GF-D8 (cell line): ENCODE results near the gene ZSWIM6.
"Not testable (repeated sequence)": the region's sequence is repeated elsewhere in the genome, so short reads cannot be mapped to it uniquely, and the experiment has no call there.

Source experiments
- DNase-seq: peaks from one replicate; lab custom pipeline; 2025; lab: John Stamatoyannopoulos, UW

Gene ZSWIM6

GRCh38 chr5:61407706-61408270, 75.7 kb downstream of the ZSWIM6 start:
- DNase-seq = no peak

GRCh38 chr5:61408476-61409168, 76.6 kb downstream of the ZSWIM6 start:
- DNase-seq = peak; percentile 95

- DNase-seq = no peak
Measured at GRCh38 chr5:61409568-61409967, 77.5 kb downstream of the ZSWIM6 start.

- DNase-seq = no peak
Measured at GRCh38 chr5:61410811-61411210, 78.8 kb downstream of the ZSWIM6 start.

GRCh38 chr5:61412361-61412760, 80.3 kb downstream of the ZSWIM6 start:
- DNase-seq = no peak

- DNase-seq = not testable (repeated sequence)
Measured at GRCh38 chr5:61413205-61413604, 81.1 kb downstream of the ZSWIM6 start.

GRCh38 chr5:61414806-61415205, 82.7 kb downstream of the ZSWIM6 start:
- no peak for DNase-seq

GRCh38 chr5:61416010-61416409, 84.0 kb downstream of the ZSWIM6 start:
- DNase-seq = no peak

GRCh38 chr5:61416420-61416819, 84.4 kb downstream of the ZSWIM6 start:
- no peak for DNase-seq

- no peak for DNase-seq
Measured at GRCh38 chr5:61417340-61417739, 85.3 kb downstream of the ZSWIM6 start.

- no peak for DNase-seq
Measured at GRCh38 chr5:61417851-61418250, 85.8 kb downstream of the ZSWIM6 start.

- no peak for DNase-seq
Measured at GRCh38 chr5:61419106-61419505, 87.0 kb downstream of the ZSWIM6 start.

GRCh38 chr5:61420016-61420415, 88.0 kb downstream of the ZSWIM6 start:
- DNase-seq = no peak

- DNase-seq = not testable (repeated sequence)
Measured at GRCh38 chr5:61421262-61421661, 89.2 kb downstream of the ZSWIM6 start.

- DNase-seq = no peak
Measured at GRCh38 chr5:61423487-61424145, 91.6 kb downstream of the ZSWIM6 start.

- DNase-seq = no peak
Measured at GRCh38 chr5:61425918-61426317, 93.9 kb downstream of the ZSWIM6 start.

GRCh38 chr5:61429906-61430305, 97.8 kb downstream of the ZSWIM6 start:
- no peak for DNase-seq

GRCh38 chr5:61431923-61432620, 100.0 kb downstream of the ZSWIM6 start:
- DNase-seq = no peak

- DNase-seq = no peak
Measured at GRCh38 chr5:61435368-61435767, 103.3 kb downstream of the ZSWIM6 start.

GRCh38 chr5:61438298-61438970, 106.4 kb downstream of the ZSWIM6 start:
- no peak for DNase-seq

GRCh38 chr5:61440086-61440485, 108.0 kb downstream of the ZSWIM6 start:
- DNase-seq = no peak

GRCh38 chr5:61440596-61440995, 108.5 kb downstream of the ZSWIM6 start:
- DNase-seq = no peak
